SU-DHL-6 (cell line): ENCODE data around the gene KLF16.

ENCODE experiments used
- CTCF ChIP-seq: fragments of 200-600 bp; sonication (generic); IDR thresholded peaks from one replicate; pipeline ENCODE4 v1.5.1; 2017; ENCODE audit warnings: antibody characterized with exemption, mild to moderate bottlenecking, low read length, moderate library complexity; ENCODE audit not compliant: insufficient read depth, poor library complexity, severe bottlenecking
- EZH2phosphoT487 ChIP-seq: fragments of 200-600 bp; sonication (generic), shearing (Covaris generic); conservative IDR thresholded peaks from 2 replicates; pipeline ENCODE4 v1.6.1; 2018; ENCODE audit warnings: mild to moderate bottlenecking, antibody characterized with exemption, low read length, moderate library complexity, mixed read lengths

- TF ChIP-seq CTCF: no peak
- no peak for TF ChIP-seq EZH2phosphoT487
Observed at GRCh38 chr19:1866693-1867348, 3.4 kb upstream of the KLF16 start.
